Gastroesophageal sphincter (tissue), 4 donors: Measurements from ENCODE around the gene MDM4. TPM values are rescaled to one million over a fixed set of nuclear protein-coding genes. Genes with fewer than 3 reads are reported as not detected.

Source experiments
- ATAC-seq: fragments of 150-250 bp; one replicate; pipeline ENCODE4 v1.9.1; 2016; ENCODE audit warnings: mild to moderate bottlenecking, moderate library complexity
- H3K27ac ChIP-seq, 4 donors: fragments of 200-600 bp; sonication (generic) in 3 of 4; 1 replicate in 3 of 4; 2 replicates in 1 of 4; pipeline ENCODE4 v1.5.1; 2016 to 2019
- H3K27me3 ChIP-seq: fragments of 200-600 bp; sonication (generic); one replicate; pipeline ENCODE4 v1.5.1; 2019
- H3K36me3 ChIP-seq, 2 donors: fragments of 200-600 bp; sonication (generic); one replicate each; pipeline ENCODE4 v1.5.1; 2019; ENCODE audit warnings: control low read depth in 1 of 2
- H3K4me1 ChIP-seq, 3 donors: fragments of 200-600 bp; sonication (generic); 1 replicate in 2 of 3; 2 replicates in 1 of 3; pipeline ENCODE4 v1.5.1; 2016 to 2019; ENCODE audit warnings: control low read depth in 2 of 3
- H3K4me3 ChIP-seq, 2 donors: fragments of 200-600 bp; sonication (generic); one replicate each; pipeline ENCODE4 v1.5.1; 2019; ENCODE audit warnings: mild to moderate bottlenecking in 1 of 2, moderate library complexity in 1 of 2
- H3K9me3 ChIP-seq, 3 donors: fragments of 200-600 bp; sonication (generic); one replicate each; pipeline ENCODE4 v1.5.1; 2017 to 2019; ENCODE audit warnings: control low read depth in 2 of 3
- EP300 ChIP-seq: sonication (generic); formaldehyde crosslinking; IDR thresholded peaks from one replicate; pipeline ENCODE4 v1.6.1; 2017; ENCODE audit warnings: antibody characterized with exemption, mild to moderate bottlenecking
- POLR2A ChIP-seq, 2 donors: fragments of 450-650 bp; IDR thresholded peaks; one replicate each; pipeline ENCODE4 v1.6.1; 2017; ENCODE audit warnings: antibody characterized with exemption in 2 of 2, mild to moderate bottlenecking in 2 of 2, moderate library complexity in 1 of 2
- POLR2AphosphoS5 ChIP-seq: sonication (generic); formaldehyde crosslinking; IDR thresholded peaks from one replicate; pipeline ENCODE4 v1.6.1; 2017; ENCODE audit warnings: antibody characterized with exemption
- WGBS, 2 donors: methylation state at CpG; one replicate each; pipeline ENCODE4 v1.1.5; 2018; ENCODE audit warnings: low coverage in 1 of 2; 5-methylcytosine and 5-hydroxymethylcytosine counted together
- total RNA-seq, 4 donors: library from RNA; depleted of rRNA; stranded (reverse); fragments of >200 nt; gene quantifications; one replicate each; pipeline ENCODE4 v1.1.0, GENCODE V29; 2016
- TF ChIP-seq, protein P1 (sequence below), 4 experiments: fragments of 200-600 bp in 2 of 4; fragments of 450-650 bp in 2 of 4; sonication (generic) in 1 of 4; IDR thresholded peaks; one replicate each; pipeline ENCODE4 v1.5.1; 2017 to 2019; ENCODE audit warnings: antibody characterized with exemption in 4 of 4, mild to moderate bottlenecking in 2 of 4, moderate library complexity in 2 of 4

Gene MDM4
- total RNA-seq, 4 donors from 2014 or later: 24.3 to 74.1 (median 37.9) TPM

DNA sequence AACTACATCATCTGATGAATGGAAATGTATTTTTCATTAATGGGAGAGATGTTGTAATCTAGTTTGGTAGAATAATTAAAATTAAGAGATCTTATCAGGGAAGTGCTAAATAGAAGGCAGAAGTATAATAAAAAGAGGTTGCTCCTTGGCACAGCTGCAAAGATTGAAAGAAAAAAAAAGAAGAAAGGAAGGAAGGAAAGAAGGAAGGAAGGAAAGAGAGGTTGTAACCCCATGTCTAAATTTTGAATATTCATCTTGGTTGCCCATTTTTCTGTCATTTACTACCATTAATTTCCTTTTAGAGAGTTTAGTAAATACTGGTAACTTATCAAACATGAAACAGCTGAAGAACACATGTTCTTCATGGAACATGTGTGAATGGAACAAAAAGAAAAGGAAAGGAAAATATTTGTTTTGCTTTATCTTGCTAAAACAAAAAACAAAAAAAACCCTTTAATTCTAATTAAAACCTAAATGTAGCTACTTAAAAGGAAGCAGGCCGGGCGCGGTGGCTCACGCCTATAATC lies 10.5 kb upstream of the MDM4 start:
- no peaks in the 10 kb centered on the region for H3K9me3 ChIP-seq
- H3K4me3 ChIP-seq: peak overlapping the region; percentile 51 to 84
- no peaks in the 10 kb centered on the region for H3K36me3 ChIP-seq
- no peaks in the 10 kb centered on the region for H3K27me3 ChIP-seq
- peaks cover 0 to 23% (median 0%) of the 10 kb centered on the region in 3 donors for H3K4me1 ChIP-seq
- ATAC-seq: no peak
- peak overlapping the region; percentile 84 to 91 (median 84) for H3K27ac ChIP-seq
- WGBS, 2 donors: 0% methylated on average over 4 of the region's 4 CpGs
- TF ChIP-seq POLR2AphosphoS5: no peak
- no peak for TF ChIP-seq POLR2A (IDR thresholded peaks at IDR 0.05)
- TF ChIP-seq, protein P1, sequence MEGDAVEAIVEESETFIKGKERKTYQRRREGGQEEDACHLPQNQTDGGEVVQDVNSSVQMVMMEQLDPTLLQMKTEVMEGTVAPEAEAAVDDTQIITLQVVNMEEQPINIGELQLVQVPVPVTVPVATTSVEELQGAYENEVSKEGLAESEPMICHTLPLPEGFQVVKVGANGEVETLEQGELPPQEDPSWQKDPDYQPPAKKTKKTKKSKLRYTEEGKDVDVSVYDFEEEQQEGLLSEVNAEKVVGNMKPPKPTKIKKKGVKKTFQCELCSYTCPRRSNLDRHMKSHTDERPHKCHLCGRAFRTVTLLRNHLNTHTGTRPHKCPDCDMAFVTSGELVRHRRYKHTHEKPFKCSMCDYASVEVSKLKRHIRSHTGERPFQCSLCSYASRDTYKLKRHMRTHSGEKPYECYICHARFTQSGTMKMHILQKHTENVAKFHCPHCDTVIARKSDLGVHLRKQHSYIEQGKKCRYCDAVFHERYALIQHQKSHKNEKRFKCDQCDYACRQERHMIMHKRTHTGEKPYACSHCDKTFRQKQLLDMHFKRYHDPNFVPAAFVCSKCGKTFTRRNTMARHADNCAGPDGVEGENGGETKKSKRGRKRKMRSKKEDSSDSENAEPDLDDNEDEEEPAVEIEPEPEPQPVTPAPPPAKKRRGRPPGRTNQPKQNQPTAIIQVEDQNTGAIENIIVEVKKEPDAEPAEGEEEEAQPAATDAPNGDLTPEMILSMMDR (IDR thresholded peaks at IDR 0.05): no peak
- no peak for TF ChIP-seq EP300

DNA sequence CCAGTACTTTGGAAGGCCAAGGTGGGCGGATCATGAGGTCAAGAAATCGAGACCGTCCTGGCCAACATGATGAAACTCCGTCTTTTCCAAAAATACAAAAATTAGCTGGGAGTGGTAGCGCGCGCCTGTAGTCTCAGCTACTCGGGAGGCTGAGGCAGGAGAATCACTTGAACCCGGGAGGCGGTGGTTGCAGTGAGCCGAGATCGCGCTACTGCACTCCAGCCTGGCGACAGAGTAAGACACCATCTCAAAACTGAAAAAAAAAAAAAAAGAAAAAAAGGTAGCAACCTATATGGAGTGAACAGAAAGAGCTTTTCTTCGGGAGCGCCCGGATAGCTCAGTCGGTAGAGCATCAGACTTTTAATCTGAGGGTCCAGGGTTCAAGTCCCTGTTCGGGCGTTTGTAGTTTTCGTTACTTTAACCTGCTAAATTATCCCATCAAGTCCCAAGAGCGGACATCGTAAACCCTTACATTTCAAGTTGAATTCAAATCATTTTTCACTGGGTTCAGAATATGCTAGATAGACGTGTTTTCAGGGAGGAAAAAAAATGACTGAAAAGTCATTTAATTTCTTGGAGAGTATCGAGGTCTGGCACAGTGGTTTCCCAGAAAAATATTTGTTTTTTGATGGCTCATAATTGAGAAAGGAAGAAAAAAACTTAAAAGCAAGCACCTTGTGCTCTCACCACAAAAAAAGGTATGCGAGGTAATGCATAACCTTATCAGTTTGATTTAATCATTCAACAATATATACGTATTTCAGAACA lies 9.8 kb upstream of the MDM4 start:
- Histone ChIP-seq H3K27ac (peak overlapping the region; percentile 84 to 91 (median 84)), H3K36me3 (no peaks in the 10 kb centered on the region), H3K4me3 (peak overlapping the region; percentile 51 to 84), H3K4me1 (peaks cover 0 to 23% (median 0%) of the 10 kb centered on the region in 3 donors), H3K27me3 (no peaks in the 10 kb centered on the region), H3K9me3 (no peaks in the 10 kb centered on the region)
- WGBS, 2 donors: 0 to 1% methylated on average over 17 to 23 of the region's 27 CpGs
- TF ChIP-seq EP300 (no peak), POLR2A (IDR thresholded peaks at IDR 0.05) (no peak), POLR2AphosphoS5 (no peak)
- TF ChIP-seq, protein P1 (IDR thresholded peaks at IDR 0.05): no peak
- ATAC-seq: peak; percentile 73

- Histone ChIP-seq H3K4me1 (peaks cover 0 to 23% (median 0%) of the 10 kb centered on the region in 3 donors), H3K4me3 (peak overlapping the region; percentile 51 to 84), H3K9me3 (no peaks in the 10 kb centered on the region), H3K27me3 (no peaks in the 10 kb centered on the region), H3K27ac (peak overlapping the region; percentile 84 to 91 (median 84)), H3K36me3 (no peaks in the 10 kb centered on the region)
- peak in 1 of 2 donors; percentile 20 for TF ChIP-seq POLR2A (IDR thresholded peaks at IDR 0.05)
- TF ChIP-seq EP300: no peak
- TF ChIP-seq POLR2AphosphoS5: peak; percentile 86
- TF ChIP-seq, protein P1 (IDR thresholded peaks at IDR 0.05): peak in 1 of 4 experiments; percentile 8
- peak; percentile 88 for ATAC-seq
- WGBS, 2 donors: 0% methylated on average over 9 to 13 of the region's 13 CpGs
Observed at GRCh38 chr1:204506969-204507316, 9.3 kb upstream of the MDM4 start.

DNA sequence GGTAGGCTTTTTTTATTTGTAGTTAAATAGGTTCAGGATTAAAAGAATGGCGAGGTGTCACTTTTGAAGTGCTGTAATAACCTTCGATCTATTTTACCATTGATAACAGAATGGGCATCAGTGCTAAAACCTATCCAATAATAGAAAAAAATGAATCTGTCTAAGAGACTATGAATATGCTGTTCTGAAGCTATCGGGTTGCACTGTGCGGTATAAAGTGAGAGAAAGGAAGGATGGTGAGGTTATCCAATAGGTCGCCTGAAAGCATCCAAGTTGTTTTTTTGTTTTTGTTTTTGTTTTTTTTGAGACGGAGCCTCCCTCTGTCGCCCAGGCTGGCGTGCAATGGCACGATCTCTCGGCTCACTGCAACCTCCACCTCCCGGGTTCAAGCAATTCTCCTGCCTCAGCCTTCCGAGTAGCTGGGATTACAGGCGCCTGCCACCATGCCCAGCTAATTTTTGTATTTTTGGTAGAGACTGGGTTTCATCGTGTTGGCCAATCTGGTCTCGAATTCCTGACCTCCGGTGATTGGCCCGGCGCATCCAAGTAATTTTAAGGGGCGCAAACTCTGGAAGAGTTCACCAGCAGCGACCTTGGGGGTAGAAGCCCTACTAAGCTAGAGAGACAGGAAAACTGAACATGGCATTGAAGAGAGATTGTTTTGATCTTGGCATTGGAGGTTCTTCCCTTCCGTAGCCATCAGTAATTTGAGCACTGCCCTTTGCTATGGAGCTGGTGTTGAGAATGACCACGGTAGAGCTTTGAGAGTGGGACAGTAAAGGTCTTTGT lies 8.7 kb upstream of the MDM4 start:
- TF ChIP-seq POLR2A (IDR thresholded peaks at IDR 0.05): no peak
- TF ChIP-seq, protein P1 (IDR thresholded peaks at IDR 0.05): no peak
- TF ChIP-seq EP300: no peak
- no peak for TF ChIP-seq POLR2AphosphoS5
- H3K27me3 ChIP-seq: no peaks in the 10 kb centered on the region
- peak; percentile 26 for ATAC-seq
- H3K36me3 ChIP-seq: no peaks in the 10 kb centered on the region
- H3K9me3 ChIP-seq: no peaks in the 10 kb centered on the region
- peak overlapping the region; percentile 51 to 84 for H3K4me3 ChIP-seq
- H3K4me1 ChIP-seq: peaks cover 0 to 23% (median 0%) of the 10 kb centered on the region in 3 donors
- 1 to 3% methylated on average over 14 to 20 of the region's 22 CpGs for WGBS, 2 donors
- H3K27ac ChIP-seq: peak overlapping the region; percentile 84 to 91 (median 84)
